H9 (cell line): ENCODE measurements around the gene KCNS3. TPM values are rescaled to one million over a fixed set of nuclear protein-coding genes. Genes with fewer than 3 reads are reported as not detected.

Experiments
- DNase-seq: peaks from one replicate; pipeline ENCODE4 v3.0.0-alpha.2; 2017
- H2AFZ ChIP-seq: one replicate; pipeline ENCODE4 v1.6.1; 2013; ENCODE audit warnings: mild to moderate bottlenecking, low read length, control low read depth, moderate library complexity
- H2AK5ac ChIP-seq: 2 replicates; pipeline ENCODE4 v1.6.1; 2013; ENCODE audit warnings: low read length, control low read depth, mixed read lengths; ENCODE audit not compliant: insufficient read length
- H2BK120ac ChIP-seq: one replicate; pipeline ENCODE4 v1.6.1; 2013; ENCODE audit warnings: low read depth, mild to moderate bottlenecking, low read length, control low read depth, inconsistent platforms; ENCODE audit not compliant: poor library complexity, severe bottlenecking
- H2BK12ac ChIP-seq: 2 replicates; pipeline ENCODE4 v1.6.1; 2013; ENCODE audit warnings: low read length, control low read depth, mixed read lengths, low read depth; ENCODE audit not compliant: insufficient read length
- H2BK15ac ChIP-seq: 2 replicates; pipeline ENCODE4 v1.6.1; 2013; ENCODE audit warnings: low read depth, low read length, control low read depth
- H2BK20ac ChIP-seq: one replicate; pipeline ENCODE4 v1.6.1; 2013; ENCODE audit warnings: low read depth, mild to moderate bottlenecking, low read length, control low read depth, inconsistent platforms; ENCODE audit not compliant: poor library complexity, severe bottlenecking
- H2BK5ac ChIP-seq: 2 replicates; pipeline ENCODE4 v1.6.1; 2013; ENCODE audit warnings: low read length, control low read depth, mixed read lengths; ENCODE audit not compliant: insufficient read length
- H3K14ac ChIP-seq: 2 replicates; pipeline ENCODE4 v1.6.1; 2013; ENCODE audit warnings: low read length, control low read depth; ENCODE audit not compliant: insufficient read depth
- H3K18ac ChIP-seq: 2 replicates; pipeline ENCODE4 v1.6.1; 2013; ENCODE audit warnings: low read depth, mild to moderate bottlenecking, mixed read lengths, low read length, control low read depth; ENCODE audit not compliant: insufficient read length
- H3K23ac ChIP-seq: 2 replicates; pipeline ENCODE4 v1.6.1; 2013; ENCODE audit warnings: low read length, control low read depth, mixed read lengths, low read depth; ENCODE audit not compliant: insufficient read length
- H3K23me2 ChIP-seq: 2 replicates; pipeline ENCODE4 v1.6.1; 2013; ENCODE audit warnings: low read depth, mild to moderate bottlenecking, mixed read lengths, low read length, control low read depth; ENCODE audit not compliant: insufficient read length, poor library complexity, severe bottlenecking
- H3K27ac ChIP-seq: 2 replicates; pipeline ENCODE4 v1.5.1; 2013; ENCODE audit warnings: low read length, control low read depth, mixed read lengths, low read depth; ENCODE audit not compliant: insufficient read length
- H3K27me3 ChIP-seq: 2 replicates; pipeline ENCODE4 v1.6.1; 2013; ENCODE audit warnings: low read length, control low read depth, inconsistent platforms; ENCODE audit not compliant: insufficient read depth
- H3K4ac ChIP-seq: 2 replicates; pipeline ENCODE4 v1.6.1; 2013; ENCODE audit warnings: low read depth, mild to moderate bottlenecking, control low read depth, inconsistent platforms, low read length, moderate library complexity
- H3K4me1 ChIP-seq: 2 replicates; pipeline ENCODE4 v1.6.1; 2013; ENCODE audit warnings: low read length, control low read depth, inconsistent platforms; ENCODE audit not compliant: insufficient read depth
- H3K4me2 ChIP-seq: 2 replicates; pipeline ENCODE4 v1.6.1; 2013; ENCODE audit warnings: low read length, control low read depth, mixed read lengths; ENCODE audit not compliant: insufficient read length, insufficient read depth
- H3K56ac ChIP-seq: 2 replicates; pipeline ENCODE4 v1.6.1; 2013; ENCODE audit warnings: low read depth, mild to moderate bottlenecking, mixed read lengths, low read length, control low read depth; ENCODE audit not compliant: insufficient read length
- H3K79me1 ChIP-seq: 2 replicates; pipeline ENCODE4 v1.6.1; 2013; ENCODE audit warnings: low read depth, mild to moderate bottlenecking, moderate library complexity, low read length, control low read depth, inconsistent platforms; ENCODE audit not compliant: insufficient read depth, poor library complexity, severe bottlenecking
- H3K79me2 ChIP-seq: 2 replicates; pipeline ENCODE4 v1.6.1; 2013; ENCODE audit warnings: low read length, control low read depth, inconsistent platforms; ENCODE audit not compliant: insufficient read depth
- H3K9ac ChIP-seq: 2 replicates; pipeline ENCODE4 v1.6.1; 2013; ENCODE audit warnings: low read length, control low read depth, mixed read lengths; ENCODE audit not compliant: insufficient read length; ENCODE audit errors: extremely low read depth
- H3K9me3 ChIP-seq: one replicate; pipeline ENCODE4 v1.6.1; 2013; ENCODE audit warnings: low read depth, low read length, inconsistent platforms; ENCODE audit not compliant: control insufficient read depth
- H3T11ph ChIP-seq: one replicate; pipeline ENCODE4 v1.6.1; 2013; ENCODE audit warnings: mild to moderate bottlenecking, low read length, control low read depth, inconsistent platforms
- H4K20me1 ChIP-seq: one replicate; pipeline ENCODE4 v1.6.1; 2013; ENCODE audit not compliant: control insufficient read depth, insufficient read length, insufficient read depth
- H4K5ac ChIP-seq: 2 replicates; pipeline ENCODE4 v1.6.1; 2013; ENCODE audit warnings: low read depth, mild to moderate bottlenecking, mixed read lengths, low read length, control low read depth; ENCODE audit not compliant: insufficient read length
- H4K8ac ChIP-seq: replicated peaks from 2 replicates; pipeline ENCODE4 v1.6.1; 2013; ENCODE audit warnings: low read length, control low read depth, mixed read lengths, low read depth; ENCODE audit not compliant: insufficient read length
- H4K91ac ChIP-seq: 2 replicates; pipeline ENCODE4 v1.6.1; 2013; ENCODE audit warnings: low read depth, mild to moderate bottlenecking, moderate library complexity, mixed read lengths, low read length, control low read depth; ENCODE audit not compliant: insufficient read length
- H3K27ac Mint-ChIP-seq, 3 experiments: 2 replicates in 2 of 3; 3 replicates in 1 of 3; pipeline ENCODE4 v1.8.0; 2020 to 2021; ENCODE audit warnings: mixed read lengths in 3 of 3, mild to moderate bottlenecking in 1 of 3, moderate library complexity in 1 of 3
- H3K27me3 Mint-ChIP-seq: 2 replicates; pipeline ENCODE4 v1.8.0; 2021; ENCODE audit warnings: low read depth, mild to moderate bottlenecking, moderate library complexity, mixed read lengths
- H3K36me3 Mint-ChIP-seq, 3 experiments: 2 replicates in 2 of 3; 3 replicates in 1 of 3; pipeline ENCODE4 v1.8.0; 2020 to 2021; ENCODE audit warnings: low read depth in 3 of 3, mixed read lengths in 3 of 3; ENCODE audit not compliant: insufficient read depth in 1 of 3
- H3K4me1 Mint-ChIP-seq, 2 experiments: 2 replicates each; pipeline ENCODE4 v1.8.0; 2020; ENCODE audit warnings: mixed read lengths in 2 of 2
- H3K4me3 Mint-ChIP-seq, 2 experiments: 2 replicates in 1 of 2; 3 replicates in 1 of 2; pipeline ENCODE4 v1.8.0; 2020 to 2021; ENCODE audit warnings: mild to moderate bottlenecking in 2 of 2, mixed read lengths in 2 of 2, moderate library complexity in 1 of 2
- H3K9me3 Mint-ChIP-seq, 2 experiments: 2 replicates in 1 of 2; 3 replicates in 1 of 2; pipeline ENCODE4 v1.8.0; 2020; ENCODE audit warnings: mild to moderate bottlenecking in 2 of 2, mixed read lengths in 2 of 2, moderate library complexity in 1 of 2
- CTCF ChIP-seq: fragments of 200-600 bp; sonication (generic); conservative IDR thresholded peaks from 3 replicates; pipeline ENCODE4 v1.8.0; 2021; ENCODE audit warnings: antibody characterized with exemption, mild to moderate bottlenecking
- WGBS: extraction: QIAGEN DNeasy Blood & Tissue Kit; methylation state at CpG from one replicate; pipeline ENCODE4 v1.1.7; 2013; ENCODE audit warnings: missing lambda C conversion rate, low lambda C conversion rate, mixed read lengths; ENCODE audit not compliant: insufficient read length; ENCODE audit errors: extremely low coverage; 5-methylcytosine and 5-hydroxymethylcytosine counted together
- total RNA-seq: library from RNA; stranded (reverse); gene quantifications from 2 replicates; pipeline ENCODE4 v1.2.1, GENCODE V29; 2021

The KCNS3 gene
- total RNA-seq, 1 experiment from 2014 or later, result 8.0 TPM

GRCh38 chr2:17971531-17972125 lies 93.2 kb downstream of the KCNS3 start:
- no peaks in the 10 kb centered on the region for H3K4me1 ChIP-seq
- no peak overlapping the region for H2AK5ac ChIP-seq
- H2BK15ac ChIP-seq, result no peak overlapping the region

More at GRCh38 chr2:17971531-17972125, 93.2 kb downstream of the KCNS3 start:
- no peaks in the 10 kb centered on the region for H3K9me3 ChIP-seq
- no peaks in the 10 kb centered on the region for H3K79me1 ChIP-seq
- H3K79me2 ChIP-seq, result no peaks in the 10 kb centered on the region; the same call in 1 of the 2 replicates
- Mint-ChIP-seq H3K36me3 (no peaks in the 10 kb centered on the region; a peak in 2 of 7 replicates), H3K27me3 (peaks cover 2% of the 10 kb centered on the region; the same call in 1 of the 2 replicates), H3K4me1 (peaks cover 0 to 5% of the 10 kb centered on the region in 2 experiments; a peak in 2 of 4 replicates), H3K27ac (no peak overlapping the region), H3K4me3 (no peak overlapping the region), H3K9me3 (no peaks in the 10 kb centered on the region; a peak in 1 of 5 replicates)
- no peak overlapping the region for H2BK5ac ChIP-seq
- H4K5ac ChIP-seq, result no peak overlapping the region
- no peak overlapping the region for H2BK20ac ChIP-seq
- DNase-seq, result no peak
- no peak overlapping the region for H3K4me2 ChIP-seq
- 100% methylated on average over 1 of the region's 3 CpGs for WGBS
- no peak overlapping the region for H3T11ph ChIP-seq
- no peak overlapping the region for H2BK12ac ChIP-seq
- TF ChIP-seq CTCF, result no peak
- no peak overlapping the region for H3K9ac ChIP-seq
- H4K8ac ChIP-seq, result no peak overlapping the region
- H2BK120ac ChIP-seq, result no peak overlapping the region
- no peak overlapping the region for H3K27ac ChIP-seq
- H3K27me3 ChIP-seq, result no peaks in the 10 kb centered on the region; the same call in 1 of the 2 replicates
- no peak overlapping the region for H3K23ac ChIP-seq
- H4K20me1 ChIP-seq, result no peaks in the 10 kb centered on the region
- no peak overlapping the region for H4K91ac ChIP-seq
- no peak overlapping the region for H3K56ac ChIP-seq
- no peak overlapping the region for H3K14ac ChIP-seq
- no peak overlapping the region for H3K18ac ChIP-seq
- no peak overlapping the region for H3K4ac ChIP-seq
- H3K23me2 ChIP-seq, result no peaks in the 10 kb centered on the region
- no peak overlapping the region for H2AFZ ChIP-seq
